Activated CD4-positive, alpha-beta T cell treated with anti-CD3 and anti-CD28 coated beads, Interleukin-2, amount 10 ng/mL, durations not matched to agents 24 days and 14 days (primary cell): ENCODE measurements around the gene C19orf81. TPM values are rescaled to one million over a fixed set of nuclear protein-coding genes. Genes with fewer than 3 reads are reported as not detected.

Experiments used
- DNase-seq: peaks from one replicate; pipeline ENCODE4 v3.0.0; 2022
- H3K27ac Mint-ChIP-seq: one replicate; pipeline ENCODE4 v1.8.0; 2022; ENCODE audit warnings: mild to moderate bottlenecking, mixed read lengths
- H3K27me3 Mint-ChIP-seq: one replicate; pipeline ENCODE4 v1.8.0; 2022; ENCODE audit warnings: mixed read lengths
- H3K36me3 Mint-ChIP-seq: one replicate; pipeline ENCODE4 v1.8.0; 2022; ENCODE audit warnings: low read depth, mild to moderate bottlenecking, mixed read lengths
- H3K4me1 Mint-ChIP-seq: one replicate; pipeline ENCODE4 v1.8.0; 2021; ENCODE audit warnings: mixed read lengths
- H3K4me3 Mint-ChIP-seq: one replicate; pipeline ENCODE4 v1.8.0; 2022; ENCODE audit warnings: mild to moderate bottlenecking, moderate library complexity, mixed read lengths
- H3K9me3 Mint-ChIP-seq: one replicate; pipeline ENCODE4 v1.8.0; 2021; ENCODE audit warnings: mixed read lengths
- intact Hi-C: fragments of 100-400 bp; cut with micrococcal nuclease; formaldehyde crosslinking; loops from one replicate; pipeline ENCODE4 v1.15.1; 2023
- total RNA-seq: library from RNA; stranded (reverse); gene quantifications from 2 replicates; pipeline ENCODE4 v1.2.3, GENCODE V29; 2022

Gene C19orf81
- total RNA-seq, 1 donor from 2014 or later = 0.98 TPM

DNA sequence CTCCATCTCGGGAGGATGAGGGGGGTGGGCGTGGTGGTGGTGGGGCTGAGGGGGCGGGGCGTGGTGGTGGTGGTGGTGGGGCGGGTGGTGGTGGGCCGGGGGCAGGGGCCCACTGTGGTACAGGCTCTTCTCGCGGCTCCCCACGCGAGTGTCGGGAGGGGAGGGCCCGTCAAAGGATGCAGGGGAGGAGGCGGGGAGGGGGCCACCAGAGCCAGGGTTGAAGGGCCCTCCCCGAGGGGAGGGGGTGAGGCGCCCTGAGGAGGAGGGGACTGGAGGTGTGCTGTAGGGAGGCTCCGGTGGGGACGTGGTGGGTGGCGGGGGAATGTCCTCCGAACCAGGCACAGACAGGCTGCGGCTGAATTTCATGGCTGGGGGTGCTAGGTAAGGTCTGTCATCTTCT lies 19.6 kb downstream of the C19orf81 start:
- no peak overlapping the region for H3K4me3 Mint-ChIP-seq
- peaks cover 35% of the 10 kb centered on the region for H3K27me3 Mint-ChIP-seq
- H3K27ac Mint-ChIP-seq = no peak overlapping the region
- no peaks in the 10 kb centered on the region for H3K36me3 Mint-ChIP-seq
- no peaks in the 10 kb centered on the region for H3K4me1 Mint-ChIP-seq
- DNase-seq = no peak
- intact Hi-C loops = no loop called here
- no peaks in the 10 kb centered on the region for H3K9me3 Mint-ChIP-seq

DNA sequence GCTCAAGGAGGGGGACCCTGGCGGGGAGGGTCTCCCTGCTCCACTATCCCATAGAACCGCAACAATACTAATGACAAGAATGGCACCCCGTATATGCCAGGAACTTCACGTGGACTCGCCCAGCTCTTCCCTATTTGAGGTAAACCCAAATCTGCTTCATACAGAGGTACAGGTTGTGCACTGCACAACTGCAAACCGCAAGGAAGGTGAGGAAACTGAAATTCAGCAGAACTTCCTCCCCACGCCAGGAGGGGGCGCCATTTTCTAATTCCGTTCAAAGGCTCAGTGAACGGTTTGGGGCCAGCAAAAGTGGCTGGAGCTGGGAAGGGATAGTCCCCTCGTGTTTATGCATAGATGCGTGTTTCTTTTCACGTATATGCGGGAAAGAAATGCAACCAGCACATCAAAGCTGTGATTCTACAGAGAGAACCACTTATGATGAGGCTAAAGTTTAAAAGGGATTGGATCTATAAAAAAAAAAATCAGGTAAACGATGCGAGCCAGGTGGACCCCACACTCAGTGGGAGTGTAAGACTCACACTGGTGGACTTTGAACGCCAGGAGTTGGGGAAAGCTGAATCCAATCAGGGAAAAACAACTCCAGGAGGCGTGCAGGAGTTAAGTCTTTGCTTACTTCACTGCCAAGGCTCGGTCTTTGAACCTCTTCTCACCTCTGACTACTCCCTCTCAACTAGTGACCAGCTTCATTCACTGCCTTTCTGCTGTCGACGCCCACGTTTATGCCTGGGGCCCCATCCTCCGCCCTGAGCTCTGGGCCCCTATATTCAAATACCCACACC lies 20.3 kb downstream of the C19orf81 start:
- H3K9me3 Mint-ChIP-seq = no peaks in the 10 kb centered on the region
- no peaks in the 10 kb centered on the region for H3K36me3 Mint-ChIP-seq
- DNase-seq = peak; percentile 84
- peaks cover 37% of the 10 kb centered on the region for H3K27me3 Mint-ChIP-seq
- intact Hi-C loops = no loop called here
- no peak overlapping the region for H3K27ac Mint-ChIP-seq
- no peak overlapping the region for H3K4me3 Mint-ChIP-seq
- H3K4me1 Mint-ChIP-seq = no peaks in the 10 kb centered on the region

DNA sequence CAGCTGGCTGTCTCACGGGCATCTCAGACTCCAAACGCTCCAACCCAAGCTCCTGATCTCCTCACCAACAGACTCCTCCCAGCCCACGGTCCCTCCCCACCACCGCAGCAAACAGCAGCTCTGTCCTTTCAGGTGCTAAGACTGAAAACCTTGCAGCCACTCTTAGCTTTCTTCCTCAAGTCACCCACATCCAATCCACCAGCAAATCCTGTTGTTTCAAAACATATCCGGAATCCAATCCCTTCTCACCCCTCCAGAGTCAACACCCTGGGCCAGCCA lies 20.8 kb downstream of the C19orf81 start:
- no peak for DNase-seq
- Mint-ChIP-seq H3K4me1 (no peaks in the 10 kb centered on the region), H3K27ac (no peak overlapping the region), H3K27me3 (peaks cover 34% of the 10 kb centered on the region), H3K9me3 (no peaks in the 10 kb centered on the region), H3K4me3 (no peak overlapping the region), H3K36me3 (no peaks in the 10 kb centered on the region)
- intact Hi-C loops = no loop called here

DNA sequence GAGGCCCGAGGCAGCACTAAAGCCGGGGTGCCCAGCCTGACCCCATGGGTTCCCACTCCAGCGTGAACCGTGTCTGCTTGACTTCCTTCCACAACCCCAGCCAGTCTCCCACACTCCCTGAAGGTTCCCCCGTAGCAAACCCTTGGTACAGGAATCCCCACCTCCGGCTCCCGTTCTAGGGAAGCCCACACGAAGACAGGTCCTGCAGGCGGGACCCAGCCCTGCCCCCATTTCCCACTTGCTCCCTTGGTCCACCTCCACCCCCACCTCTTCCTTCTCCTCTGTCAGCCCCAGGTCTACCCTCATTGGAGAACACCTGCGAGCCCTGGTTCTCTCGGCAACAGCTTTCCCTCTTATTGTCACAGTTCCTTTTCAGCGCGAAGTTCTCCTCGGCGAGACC lies 23.9 kb downstream of the C19orf81 start:
- peaks cover 31% of the 10 kb centered on the region for H3K27me3 Mint-ChIP-seq
- no peak for DNase-seq
- intact Hi-C loops = no loop called here
- no peak overlapping the region for H3K27ac Mint-ChIP-seq
- H3K9me3 Mint-ChIP-seq = peaks cover 4% of the 10 kb centered on the region
- H3K4me1 Mint-ChIP-seq = no peaks in the 10 kb centered on the region
- no peak overlapping the region for H3K4me3 Mint-ChIP-seq
- H3K36me3 Mint-ChIP-seq = no peaks in the 10 kb centered on the region

DNA sequence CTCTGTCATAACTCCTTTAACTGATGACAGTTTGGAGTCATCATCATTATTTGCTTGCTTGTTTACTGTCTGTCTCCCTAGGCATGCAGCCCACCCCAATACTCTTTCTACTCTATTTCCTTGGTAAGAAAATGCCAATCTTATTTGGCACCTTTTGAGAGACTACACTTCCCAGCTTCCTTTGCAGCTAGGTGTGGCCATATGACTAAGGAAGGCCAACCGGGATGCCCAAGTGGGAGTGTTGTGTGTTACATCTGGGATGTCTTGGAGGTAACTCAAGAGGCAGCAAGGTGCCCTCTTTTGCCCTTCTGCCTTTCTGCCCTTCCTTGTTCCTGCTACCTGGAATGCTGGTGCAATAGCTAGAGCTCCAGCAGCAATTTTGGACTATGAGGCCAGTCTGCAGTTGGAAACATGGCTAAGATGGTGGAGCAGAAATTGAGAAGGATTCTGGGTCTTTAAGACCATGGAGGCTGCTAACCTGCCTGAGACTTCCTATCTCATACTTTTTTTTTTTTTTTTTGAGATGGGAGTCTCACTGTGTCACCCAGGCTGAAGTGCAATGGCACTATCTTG lies 27.5 kb downstream of the C19orf81 start:
- Mint-ChIP-seq H3K4me1 (peaks cover 9% of the 10 kb centered on the region), H3K9me3 (peaks cover 6% of the 10 kb centered on the region), H3K27ac (no peak overlapping the region), H3K36me3 (no peaks in the 10 kb centered on the region), H3K4me3 (no peak overlapping the region), H3K27me3 (peaks cover 19% of the 10 kb centered on the region)
- intact Hi-C loops = no loop called here
- DNase-seq = no peak

DNA sequence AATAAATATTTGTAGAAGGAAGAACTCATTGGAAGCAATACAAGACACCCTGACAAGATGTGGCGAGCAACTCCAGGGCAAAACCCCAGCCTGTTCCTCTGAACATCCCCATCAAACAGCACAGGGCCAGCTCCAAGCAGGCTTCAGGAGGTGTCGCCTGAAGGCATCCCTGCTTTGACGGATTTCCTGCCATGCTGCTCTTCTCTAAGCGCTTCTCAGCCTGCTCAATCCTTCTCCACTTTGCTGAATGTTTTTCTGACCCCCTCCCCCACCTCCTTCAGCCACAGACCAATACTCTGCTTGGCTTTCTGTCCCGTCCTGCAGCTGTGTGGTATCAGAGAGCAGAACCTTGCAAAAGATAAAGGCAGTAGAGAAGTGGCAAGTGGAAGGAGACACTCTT lies 28.4 kb downstream of the C19orf81 start:
- Mint-ChIP-seq H3K4me3 (no peak overlapping the region), H3K27ac (no peak overlapping the region), H3K4me1 (peaks cover 9% of the 10 kb centered on the region), H3K27me3 (peaks cover 16% of the 10 kb centered on the region), H3K9me3 (peaks cover 6% of the 10 kb centered on the region), H3K36me3 (no peaks in the 10 kb centered on the region)
- intact Hi-C loops = no loop called here
- DNase-seq = no peak

DNA sequence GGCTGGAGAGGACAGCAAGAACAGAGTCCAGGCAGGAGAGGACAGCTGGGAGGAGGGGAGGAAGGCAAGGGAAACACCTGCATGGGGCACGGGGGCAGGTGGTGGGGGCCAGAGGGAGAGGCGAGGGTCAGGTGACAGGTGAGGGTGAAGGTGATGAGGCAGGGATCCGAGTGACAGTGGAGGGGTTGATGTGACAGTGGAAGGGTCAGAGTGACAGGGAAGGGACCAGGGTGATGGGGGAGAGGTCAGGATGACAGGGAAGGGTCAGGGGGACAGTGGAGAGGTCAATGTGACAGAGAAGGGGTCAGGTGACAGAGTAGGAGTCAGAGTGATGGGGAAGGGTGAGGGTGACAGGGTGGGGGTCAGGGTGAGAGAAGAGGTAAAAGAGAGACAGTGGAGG lies 29.1 kb downstream of the C19orf81 start:
- no peak overlapping the region for H3K27ac Mint-ChIP-seq
- peaks cover 9% of the 10 kb centered on the region for H3K4me1 Mint-ChIP-seq
- no peaks in the 10 kb centered on the region for H3K36me3 Mint-ChIP-seq
- H3K27me3 Mint-ChIP-seq = peaks cover 9% of the 10 kb centered on the region
- intact Hi-C loops = no loop called here
- no peak for DNase-seq
- H3K4me3 Mint-ChIP-seq = no peak overlapping the region
- peaks cover 6% of the 10 kb centered on the region for H3K9me3 Mint-ChIP-seq

DNA sequence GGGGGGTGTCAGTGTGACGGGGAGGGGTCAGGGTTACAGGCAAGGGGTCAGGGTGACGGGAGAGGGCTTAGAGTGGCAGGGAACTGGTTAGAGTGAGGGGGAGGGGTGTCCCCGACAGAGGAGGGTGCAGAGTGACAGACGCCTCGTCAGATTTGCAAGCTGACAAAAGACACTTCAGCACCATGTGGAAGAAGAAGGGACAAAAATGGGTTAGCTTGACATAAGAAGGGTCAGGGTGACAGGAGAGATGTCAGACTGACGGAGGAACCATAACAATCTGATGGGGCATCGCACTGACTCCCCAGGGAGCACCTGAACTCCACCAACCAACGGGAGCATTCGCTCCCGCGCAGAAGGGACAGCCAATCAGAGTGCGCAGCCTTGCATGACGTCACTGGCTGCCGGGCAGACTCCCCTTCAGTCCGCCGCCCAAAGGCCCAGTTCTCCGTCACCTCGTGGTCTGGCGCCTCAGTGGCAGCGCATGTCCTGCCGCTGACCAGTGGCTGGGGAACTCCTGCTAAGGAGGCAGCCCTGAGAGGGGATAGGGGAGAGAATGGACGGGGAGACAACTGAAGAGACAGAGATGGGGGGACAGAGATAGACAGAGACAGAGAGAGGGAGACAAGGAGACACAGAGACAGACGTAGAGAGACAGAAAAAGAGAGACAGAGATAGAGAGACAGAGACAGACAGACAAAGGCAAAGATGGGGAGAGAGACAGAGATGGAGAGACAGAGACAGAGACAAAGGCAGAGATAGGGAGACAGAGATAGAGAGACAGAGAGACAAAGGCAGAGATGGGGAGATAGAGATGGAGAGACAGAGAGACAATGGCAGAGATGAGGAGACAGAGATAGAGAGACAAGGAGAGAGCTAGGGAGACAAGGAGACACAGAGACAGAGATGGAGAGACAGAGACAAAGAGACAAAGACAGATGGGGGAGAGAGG lies 30.2 kb downstream of the C19orf81 start:
- peak; percentile 93 for DNase-seq
- peaks cover 10% of the 10 kb centered on the region for H3K27me3 Mint-ChIP-seq
- H3K4me1 Mint-ChIP-seq = peaks cover 11% of the 10 kb centered on the region
- H3K9me3 Mint-ChIP-seq = peaks cover 6% of the 10 kb centered on the region
- no peaks in the 10 kb centered on the region for H3K36me3 Mint-ChIP-seq
- no peak overlapping the region for H3K27ac Mint-ChIP-seq
- no peak overlapping the region for H3K4me3 Mint-ChIP-seq
- intact Hi-C loops = no loop called here

DNA sequence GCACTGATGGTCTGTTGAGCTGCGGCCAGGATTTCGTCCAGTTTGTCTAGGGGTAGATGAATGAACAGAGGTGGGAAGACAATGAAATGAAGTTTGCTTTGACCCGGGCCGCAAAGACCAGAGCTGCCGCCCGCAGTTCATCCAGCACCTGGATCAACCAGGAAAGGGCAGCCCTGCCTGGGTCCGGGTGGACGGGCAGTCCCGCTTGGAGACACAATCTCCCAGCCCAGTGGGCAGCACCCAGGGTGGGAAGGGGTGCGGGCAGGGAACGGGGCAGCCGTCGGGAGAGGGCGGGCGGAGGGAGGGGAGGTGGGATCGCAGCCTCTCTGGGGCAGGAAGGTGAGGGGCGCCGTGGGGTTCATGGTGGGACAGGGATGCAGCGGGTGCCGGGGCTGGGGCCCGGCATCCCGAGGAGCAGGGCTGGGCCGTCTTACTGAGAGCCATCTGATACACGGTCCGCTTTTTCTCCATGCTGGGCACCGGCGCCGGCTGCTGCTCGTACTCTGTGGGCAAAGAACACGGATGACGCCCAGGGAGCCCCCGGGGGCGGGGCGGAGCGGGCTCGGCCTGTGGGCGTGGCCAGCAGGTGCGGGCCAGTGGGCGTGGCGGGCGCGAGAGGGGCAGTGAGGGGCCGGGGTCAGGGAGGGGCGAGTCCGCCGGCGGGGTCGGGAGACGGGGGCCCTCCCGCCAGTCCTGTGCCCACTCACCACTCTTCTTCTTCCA lies 37.2 kb downstream of the C19orf81 start:
- Mint-ChIP-seq H3K4me3 (no peak overlapping the region), H3K9me3 (no peaks in the 10 kb centered on the region), H3K4me1 (peaks cover 2% of the 10 kb centered on the region), H3K27me3 (peaks cover 19% of the 10 kb centered on the region), H3K27ac (no peak overlapping the region), H3K36me3 (no peaks in the 10 kb centered on the region)
- no peak for DNase-seq
- intact Hi-C loops = no loop called here

DNA sequence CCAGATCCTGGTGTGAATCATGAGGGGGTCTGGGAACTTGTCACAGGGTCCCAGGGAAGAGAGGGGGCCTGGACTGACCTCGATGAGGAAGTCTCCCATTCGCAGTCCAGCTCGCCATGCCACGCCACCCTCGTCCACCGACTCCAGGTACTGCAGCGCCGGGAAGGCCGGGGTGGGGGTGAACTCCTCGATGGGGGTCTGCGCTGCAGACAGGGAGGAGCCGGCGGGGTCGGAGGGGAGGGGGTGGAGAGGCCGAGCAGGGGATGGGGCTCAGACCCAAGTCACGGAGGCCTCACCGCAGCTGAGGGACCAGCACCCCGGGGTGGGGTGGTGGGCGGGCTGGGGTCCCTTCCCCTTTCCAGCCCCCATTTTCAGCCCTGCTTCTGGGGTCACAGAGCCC lies 39.5 kb downstream of the C19orf81 start:
- Mint-ChIP-seq H3K27me3 (peaks cover 33% of the 10 kb centered on the region), H3K4me1 (peaks cover 2% of the 10 kb centered on the region), H3K36me3 (no peaks in the 10 kb centered on the region), H3K27ac (no peak overlapping the region), H3K4me3 (no peak overlapping the region), H3K9me3 (no peaks in the 10 kb centered on the region)
- no peak for DNase-seq
- intact Hi-C loops = no loop called here

DNA sequence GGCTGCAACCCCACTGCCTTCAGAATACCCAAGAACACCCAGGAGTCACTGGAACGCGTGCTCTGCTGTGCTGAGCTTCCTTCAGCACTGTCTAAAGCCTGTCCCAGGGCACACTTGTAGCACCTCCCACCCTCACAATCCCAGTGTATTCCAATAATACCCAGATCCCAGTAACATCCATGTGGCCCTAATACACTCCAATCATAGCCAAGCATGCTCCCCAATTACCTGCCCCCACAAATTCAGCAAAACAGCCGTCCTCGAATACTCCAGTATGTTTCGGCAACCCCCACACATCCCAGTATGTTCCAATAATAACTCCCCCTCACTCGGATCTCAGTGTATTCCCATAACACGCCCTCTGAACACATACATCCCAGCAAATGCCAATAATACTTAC lies 41.2 kb downstream of the C19orf81 start:
- peaks cover 31% of the 10 kb centered on the region for H3K27me3 Mint-ChIP-seq
- H3K36me3 Mint-ChIP-seq = no peaks in the 10 kb centered on the region
- no peaks in the 10 kb centered on the region for H3K9me3 Mint-ChIP-seq
- H3K4me3 Mint-ChIP-seq = no peak overlapping the region
- no peaks in the 10 kb centered on the region for H3K4me1 Mint-ChIP-seq
- DNase-seq = no peak
- no peak overlapping the region for H3K27ac Mint-ChIP-seq
- intact Hi-C loops = no loop called here

DNA sequence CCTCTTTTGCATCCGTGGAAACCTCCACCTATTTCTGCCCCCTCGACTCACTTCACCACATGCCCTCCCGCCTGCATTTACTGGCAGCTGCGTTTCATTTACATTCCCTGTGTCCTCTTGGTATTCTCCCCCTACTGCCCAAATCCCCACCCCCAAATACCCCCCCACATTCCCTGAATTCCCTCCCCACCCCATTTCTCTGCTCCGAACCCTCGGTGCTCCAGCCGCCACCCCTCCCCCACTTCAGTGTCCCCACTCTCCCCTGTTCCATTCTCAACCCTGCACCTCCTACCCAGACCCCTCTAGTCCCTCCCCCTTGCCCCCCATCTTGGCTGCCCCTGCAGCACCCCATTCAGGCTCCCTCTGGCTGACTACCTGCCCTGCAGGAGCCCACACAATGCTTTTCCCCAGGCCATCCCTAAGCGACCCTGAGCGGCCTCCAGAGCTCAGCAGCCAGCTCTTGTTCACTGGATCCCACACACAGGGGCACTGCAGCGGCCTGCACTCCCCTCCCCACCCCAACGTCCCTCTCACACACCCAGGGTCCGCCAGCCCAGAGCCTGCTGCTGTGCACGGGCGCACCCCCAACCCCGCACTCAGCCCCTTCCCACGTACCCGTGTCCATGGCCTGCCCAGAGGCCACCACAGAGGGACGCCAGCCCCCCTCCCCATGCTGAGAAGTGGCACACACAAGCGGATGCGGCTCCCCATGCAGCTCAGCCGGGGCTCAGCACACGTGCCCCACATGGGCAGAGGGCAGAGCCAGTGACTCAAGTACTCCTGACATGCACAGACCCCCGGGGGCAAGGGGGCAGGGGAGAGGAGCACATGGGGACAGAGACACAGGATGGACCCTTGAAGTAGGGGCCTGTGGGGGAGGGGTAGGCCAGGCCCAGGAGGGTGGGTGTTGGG lies 44.1 kb downstream of the C19orf81 start:
- intact Hi-C loops = no loop called here
- no peak for DNase-seq
- Mint-ChIP-seq H3K9me3 (no peaks in the 10 kb centered on the region), H3K36me3 (no peaks in the 10 kb centered on the region), H3K4me3 (no peak overlapping the region), H3K27me3 (peaks cover 32% of the 10 kb centered on the region), H3K27ac (no peak overlapping the region), H3K4me1 (no peaks in the 10 kb centered on the region)

DNA sequence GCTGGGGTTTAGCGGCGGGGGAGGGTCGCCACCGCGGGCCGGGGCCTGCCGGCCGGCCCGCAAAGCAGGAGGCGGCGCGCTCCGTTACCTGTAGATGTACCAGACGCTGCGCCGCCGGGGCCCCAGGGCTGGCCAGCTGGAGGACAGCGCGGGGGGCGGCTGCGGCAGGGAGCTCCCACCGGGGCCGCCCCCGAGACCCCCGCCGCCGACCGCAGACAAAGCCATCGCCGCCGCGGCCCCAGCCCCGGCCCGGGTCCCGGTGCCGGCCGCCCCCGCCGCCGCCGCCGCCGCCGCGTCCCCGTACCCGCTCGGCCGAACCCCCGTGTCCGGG lies 45.5 kb downstream of the C19orf81 start:
- Mint-ChIP-seq H3K9me3 (no peaks in the 10 kb centered on the region), H3K4me1 (no peaks in the 10 kb centered on the region), H3K4me3 (no peak overlapping the region), H3K36me3 (no peaks in the 10 kb centered on the region), H3K27ac (no peak overlapping the region), H3K27me3 (peaks cover 30% of the 10 kb centered on the region)
- intact Hi-C loops = no loop called here
- no peak for DNase-seq
